Breast epithelium (tissue), 3 donors: ENCODE data around the gene SASH3.

Experiments used
- POLR2A ChIP-seq: fragments of 450-650 bp; IDR thresholded peaks from one replicate; pipeline ENCODE4 v1.6.1; 2016; ENCODE audit warnings: antibody characterized with exemption, mild to moderate bottlenecking, moderate library complexity
- TF ChIP-seq, protein P1 (sequence below), 3 donors: fragments of 450-650 bp; IDR thresholded peaks; one replicate each; pipeline ENCODE4 v1.5.1; 2016 to 2017; ENCODE audit warnings: antibody characterized with exemption in 3 of 3, mild to moderate bottlenecking in 3 of 3, moderate library complexity in 3 of 3

DNA sequence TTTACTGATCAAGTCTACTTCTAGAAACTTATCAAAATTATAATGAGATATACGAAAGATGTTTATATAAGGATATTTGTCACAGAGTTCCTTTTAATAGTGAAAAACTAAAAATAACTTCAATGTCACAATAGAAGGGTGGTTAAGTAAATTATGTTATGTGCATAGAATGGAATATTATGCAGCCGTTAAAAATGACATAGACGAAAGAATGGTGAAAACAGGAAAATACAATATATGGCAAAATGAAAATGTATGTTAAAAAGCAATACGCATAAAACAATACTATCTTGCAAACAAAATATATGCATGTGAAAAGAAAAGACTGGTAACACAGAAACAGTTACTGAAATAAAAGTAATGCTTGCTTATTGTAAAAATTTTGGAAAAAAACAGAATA, 44.9 kb downstream of the SASH3 start:
- TF ChIP-seq, protein P1, sequence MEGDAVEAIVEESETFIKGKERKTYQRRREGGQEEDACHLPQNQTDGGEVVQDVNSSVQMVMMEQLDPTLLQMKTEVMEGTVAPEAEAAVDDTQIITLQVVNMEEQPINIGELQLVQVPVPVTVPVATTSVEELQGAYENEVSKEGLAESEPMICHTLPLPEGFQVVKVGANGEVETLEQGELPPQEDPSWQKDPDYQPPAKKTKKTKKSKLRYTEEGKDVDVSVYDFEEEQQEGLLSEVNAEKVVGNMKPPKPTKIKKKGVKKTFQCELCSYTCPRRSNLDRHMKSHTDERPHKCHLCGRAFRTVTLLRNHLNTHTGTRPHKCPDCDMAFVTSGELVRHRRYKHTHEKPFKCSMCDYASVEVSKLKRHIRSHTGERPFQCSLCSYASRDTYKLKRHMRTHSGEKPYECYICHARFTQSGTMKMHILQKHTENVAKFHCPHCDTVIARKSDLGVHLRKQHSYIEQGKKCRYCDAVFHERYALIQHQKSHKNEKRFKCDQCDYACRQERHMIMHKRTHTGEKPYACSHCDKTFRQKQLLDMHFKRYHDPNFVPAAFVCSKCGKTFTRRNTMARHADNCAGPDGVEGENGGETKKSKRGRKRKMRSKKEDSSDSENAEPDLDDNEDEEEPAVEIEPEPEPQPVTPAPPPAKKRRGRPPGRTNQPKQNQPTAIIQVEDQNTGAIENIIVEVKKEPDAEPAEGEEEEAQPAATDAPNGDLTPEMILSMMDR (IDR thresholded peaks at IDR 0.05), result no peak
- TF ChIP-seq POLR2A, result no peak
